ENCODE results near the gene FGD3. TPM values are rescaled to one million over a fixed set of nuclear protein-coding genes. Genes with fewer than 3 reads are reported as not detected.
A peak's percentile ranks its signal among the peaks of the same experiment; 100 is the strongest.

FGD3 gene
- total and polyA plus RNA-seq, 10 donors = 30.7 to 99.1 (median 68.7) TPM

DNA sequence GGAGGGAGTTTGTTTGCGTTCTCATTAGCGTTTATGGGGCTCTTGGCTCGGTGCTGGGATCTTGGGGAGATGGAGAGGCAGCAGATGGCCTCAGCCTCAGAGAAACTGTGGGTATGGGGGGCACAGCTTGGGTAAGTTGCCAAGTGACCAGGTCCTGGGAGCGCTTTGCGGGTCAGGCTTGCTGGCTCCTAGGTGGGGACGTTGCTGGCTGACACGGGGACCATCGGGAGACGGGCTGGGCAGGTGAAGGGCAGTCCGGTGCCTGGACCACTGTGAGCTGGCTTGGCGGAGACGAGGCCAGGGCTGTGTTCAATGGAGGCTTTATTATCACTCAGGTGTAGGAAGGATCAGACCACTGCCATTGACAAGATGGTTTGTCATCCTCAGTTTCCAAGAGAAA, 30.0 kb downstream of the FGD3 start:
- H3K27me3 ChIP-seq (replicated peaks in 1 of 7) = no peaks in the 10 kb centered on the region
- no peak for TF ChIP-seq CTCF (IDR thresholded peaks at IDR 0.05 in 8 of 11, conservative IDR thresholded peaks at IDR 0.05 in 3 of 11)
- TF ChIP-seq POLR2A (IDR thresholded peaks at IDR 0.05) = no peak
- TF ChIP-seq POLR2AphosphoS5 (IDR thresholded peaks at IDR 0.05) = peak in 1 of 3 donors; percentile 37
- no peak for DNase-seq
- H3K4me1 ChIP-seq = peaks cover 18 to 95% (median 66%) of the 10 kb centered on the region in 6 donors
- WGBS, 5 donors = 95 to 97% (median 96%) methylated on average over 12 of the region's 12 CpGs
- no peaks in the 10 kb centered on the region for H3K9me3 ChIP-seq
- peaks cover 0 to 64% (median 28%) of the 10 kb centered on the region in 6 donors for H3K36me3 ChIP-seq
- intact Hi-C loops (cut with DNase I; ENCODE audit: low total_unique reads) = no loop called here
- peak overlapping the region in 2 of 8 donors; percentile 8 to 35 for H3K27ac ChIP-seq
- H3K4me3 ChIP-seq = no peak overlapping the region

DNA sequence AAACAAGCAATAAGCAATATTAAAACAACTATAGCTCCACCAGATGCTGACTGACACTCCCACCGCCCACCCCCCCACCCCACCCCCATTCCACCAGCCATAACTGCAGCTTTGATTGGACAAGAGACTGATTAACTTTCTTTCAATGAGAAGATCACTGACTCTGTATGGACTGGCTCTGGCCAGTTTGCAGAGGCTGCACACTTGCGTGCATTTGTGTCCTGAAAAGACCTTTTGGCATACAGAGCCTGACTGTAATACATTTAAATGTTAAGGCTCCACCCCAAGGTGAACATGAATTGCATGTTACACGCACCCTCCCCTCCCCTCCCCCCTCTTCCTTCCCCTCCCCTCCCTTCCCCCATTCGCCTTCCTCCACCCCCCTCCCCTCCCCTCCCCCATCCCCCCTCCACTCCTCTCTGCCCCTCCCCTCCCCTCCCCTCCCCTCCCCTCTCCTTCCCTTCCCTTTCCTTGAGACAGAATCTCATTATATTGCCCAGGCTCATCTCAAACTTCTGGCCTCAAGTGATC, 31.1 kb downstream of the FGD3 start:
- no peak for TF ChIP-seq CTCF (IDR thresholded peaks at IDR 0.05 in 8 of 11, conservative IDR thresholded peaks at IDR 0.05 in 3 of 11)
- no peak for TF ChIP-seq POLR2AphosphoS5 (IDR thresholded peaks at IDR 0.05)
- no peak for TF ChIP-seq POLR2A (IDR thresholded peaks at IDR 0.05)
- no peak for DNase-seq
- peaks cover 0 to 74% (median 33%) of the 10 kb centered on the region in 6 donors for H3K36me3 ChIP-seq

DNA sequence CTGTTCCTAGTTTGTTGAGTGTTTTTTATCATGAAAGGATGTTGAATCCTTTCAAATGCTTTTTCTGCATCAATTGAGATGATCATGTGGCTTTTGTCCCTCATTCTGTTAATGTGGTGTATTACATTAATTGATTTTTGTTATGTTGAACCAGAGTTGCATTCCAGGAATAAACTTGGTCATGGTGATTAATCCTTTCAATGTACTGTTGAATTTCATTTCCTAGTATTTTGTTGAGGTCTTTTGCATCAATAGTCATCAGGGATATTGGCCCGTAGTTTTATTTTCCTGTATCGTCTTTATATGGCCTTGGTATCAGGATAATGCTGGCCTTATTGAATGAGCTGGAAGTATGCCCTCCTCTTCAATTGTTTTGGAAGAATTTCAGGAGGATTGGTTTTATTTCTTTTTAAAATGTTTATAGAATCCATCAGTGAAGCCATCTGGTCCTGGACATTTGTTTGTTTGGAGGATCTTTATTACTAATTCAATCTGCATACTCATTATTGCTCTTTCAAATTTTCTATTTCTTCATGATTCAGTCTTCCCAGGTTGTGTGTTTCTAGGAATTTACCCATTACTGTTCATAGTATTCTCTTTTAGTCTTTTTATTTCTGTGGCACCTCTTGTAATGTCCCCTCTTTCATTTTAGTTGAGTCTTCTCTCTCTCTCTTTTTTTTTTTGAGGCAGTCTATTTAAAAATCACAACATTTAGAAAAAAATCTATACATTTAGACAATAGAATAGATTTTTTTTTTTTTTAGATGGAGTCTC, 32.1 kb downstream of the FGD3 start:
- no peak for DNase-seq
- H3K9me3 ChIP-seq = peaks cover 0 to 18% (median 13%) of the 10 kb centered on the region in 8 donors
- peak overlapping the region in 3 of 8 donors; percentile 2 to 35 (median 29) for H3K27ac ChIP-seq
- TF ChIP-seq POLR2A (IDR thresholded peaks at IDR 0.05) = no peak
- no peak for TF ChIP-seq POLR2AphosphoS5 (IDR thresholded peaks at IDR 0.05)
- TF ChIP-seq CTCF (IDR thresholded peaks at IDR 0.05 in 8 of 11, conservative IDR thresholded peaks at IDR 0.05 in 3 of 11) = no peak
- peaks cover 11 to 74% (median 47%) of the 10 kb centered on the region in 6 donors for H3K4me1 ChIP-seq
- intact Hi-C loops (cut with DNase I; ENCODE audit: low total_unique reads) = no loop called here
- WGBS, 5 donors = 59 to 92% (median 76%) methylated on average over 2 of the region's 2 CpGs
- peaks cover 0 to 74% (median 38%) of the 10 kb centered on the region in 6 donors for H3K36me3 ChIP-seq
- no peak overlapping the region for H3K4me3 ChIP-seq
- no peaks in the 10 kb centered on the region for H3K27me3 ChIP-seq (replicated peaks in 1 of 7)

More for the DNA sequence above, 31.1 kb downstream of the FGD3 start:
- peaks cover 0 to 7% (median 4%) of the 10 kb centered on the region in 8 donors for H3K9me3 ChIP-seq
- 26 to 54% (median 39%) methylated on average over 3 to 4 of the region's 4 CpGs for WGBS, 5 donors
- peaks cover 11 to 84% (median 56%) of the 10 kb centered on the region in 6 donors for H3K4me1 ChIP-seq
- H3K27ac ChIP-seq = peak overlapping the region in 3 of 8 donors; percentile 14 to 35 (median 29)
- intact Hi-C loops (cut with DNase I; ENCODE audit: low total_unique reads) = no loop called here
- H3K27me3 ChIP-seq (replicated peaks in 1 of 7) = no peaks in the 10 kb centered on the region
- no peak overlapping the region for H3K4me3 ChIP-seq

Data from spleen (tissue), 11 donors.